Ascending aorta (tissue), 2 donors: Measurements from ENCODE around the gene ARID1B. TPM values are rescaled to one million over a fixed set of nuclear protein-coding genes. Genes with fewer than 3 reads are reported as not detected.

Experiments
- DNase-seq, 2 donors: peaks; one replicate each; pipeline ENCODE4 v3.0.0-alpha.2; 2019; ENCODE audit warnings: low spot score in 2 of 2
- H3K27ac ChIP-seq, 2 donors: fragments of 200-600 bp; sonication (generic); one replicate each; pipeline ENCODE4 v1.5.1; 2016 to 2017; ENCODE audit warnings: mild to moderate bottlenecking in 1 of 2
- H3K27me3 ChIP-seq: fragments of 200-600 bp; sonication (generic); one replicate; pipeline ENCODE4 v1.5.1; 2017
- H3K36me3 ChIP-seq, 2 donors: fragments of 200-600 bp; sonication (generic); one replicate each; pipeline ENCODE4 v1.5.1; 2016
- H3K4me1 ChIP-seq, 2 donors: fragments of 200-600 bp; sonication (generic); one replicate each; pipeline ENCODE4 v1.5.1; 2016 to 2017; ENCODE audit warnings: mild to moderate bottlenecking in 1 of 2
- H3K4me3 ChIP-seq, 2 donors: fragments of 200-600 bp; sonication (generic); one replicate each; pipeline ENCODE4 v1.5.1; 2016 to 2017; ENCODE audit warnings: mild to moderate bottlenecking in 1 of 2
- H3K9me3 ChIP-seq, 2 donors: fragments of 200-600 bp; sonication (generic); one replicate each; pipeline ENCODE4 v1.5.1; 2016
- intact Hi-C: fragments of 100-400 bp; cut with DNase I; formaldehyde crosslinking; loops from one replicate; pipeline ENCODE4 v1.15.1; 2023
- total RNA-seq: library from RNA; depleted of rRNA; stranded (reverse); fragments of >200 nt; gene quantifications from one replicate; pipeline ENCODE4 v1.1.0, GENCODE V29; 2016
- TF ChIP-seq, protein P1 (sequence below), 3 experiments: fragments of 200-600 bp in 2 of 3; fragments of 450-650 bp in 1 of 3; sonication (generic) in 2 of 3; IDR thresholded peaks; one replicate each; pipeline ENCODE4 v1.5.1; 2016 to 2019; ENCODE audit warnings: antibody characterized with exemption in 3 of 3, mild to moderate bottlenecking in 1 of 3, moderate library complexity in 1 of 3

Gene ARID1B
- total RNA-seq, 1 donor from 2014 or later, result 97.9 TPM

- Histone ChIP-seq H3K4me1 (peaks cover 0 to 17% of the 10 kb centered on the region in 2 donors), H3K27me3 (no peaks in the 10 kb centered on the region), H3K36me3 (no peaks in the 10 kb centered on the region), H3K4me3 (no peak overlapping the region), H3K27ac (no peak overlapping the region), H3K9me3 (no peaks in the 10 kb centered on the region)
- intact Hi-C loops, result no loop called here
- DNase-seq, result no peak
- TF ChIP-seq, protein P1, sequence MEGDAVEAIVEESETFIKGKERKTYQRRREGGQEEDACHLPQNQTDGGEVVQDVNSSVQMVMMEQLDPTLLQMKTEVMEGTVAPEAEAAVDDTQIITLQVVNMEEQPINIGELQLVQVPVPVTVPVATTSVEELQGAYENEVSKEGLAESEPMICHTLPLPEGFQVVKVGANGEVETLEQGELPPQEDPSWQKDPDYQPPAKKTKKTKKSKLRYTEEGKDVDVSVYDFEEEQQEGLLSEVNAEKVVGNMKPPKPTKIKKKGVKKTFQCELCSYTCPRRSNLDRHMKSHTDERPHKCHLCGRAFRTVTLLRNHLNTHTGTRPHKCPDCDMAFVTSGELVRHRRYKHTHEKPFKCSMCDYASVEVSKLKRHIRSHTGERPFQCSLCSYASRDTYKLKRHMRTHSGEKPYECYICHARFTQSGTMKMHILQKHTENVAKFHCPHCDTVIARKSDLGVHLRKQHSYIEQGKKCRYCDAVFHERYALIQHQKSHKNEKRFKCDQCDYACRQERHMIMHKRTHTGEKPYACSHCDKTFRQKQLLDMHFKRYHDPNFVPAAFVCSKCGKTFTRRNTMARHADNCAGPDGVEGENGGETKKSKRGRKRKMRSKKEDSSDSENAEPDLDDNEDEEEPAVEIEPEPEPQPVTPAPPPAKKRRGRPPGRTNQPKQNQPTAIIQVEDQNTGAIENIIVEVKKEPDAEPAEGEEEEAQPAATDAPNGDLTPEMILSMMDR (IDR thresholded peaks at IDR 0.05), result no peak
Observed at GRCh38 chr6:156873654-156874380, 96.6 kb downstream of the ARID1B start.

GRCh38 chr6:156875062-156875461 lies 97.9 kb downstream of the ARID1B start:
- DNase-seq, result no peak
- TF ChIP-seq, protein P1 (IDR thresholded peaks at IDR 0.05), result no peak
- Histone ChIP-seq H3K27me3 (no peaks in the 10 kb centered on the region), H3K36me3 (no peaks in the 10 kb centered on the region), H3K4me3 (no peak overlapping the region), H3K27ac (no peak overlapping the region), H3K9me3 (no peaks in the 10 kb centered on the region), H3K4me1 (peaks cover 0 to 17% of the 10 kb centered on the region in 2 donors)
- intact Hi-C loops, result no loop called here

GRCh38 chr6:156876302-156876701 lies 99.1 kb downstream of the ARID1B start:
- no peak for DNase-seq
- intact Hi-C loops, result no loop called here
- Histone ChIP-seq H3K4me1 (peaks cover 0 to 12% of the 10 kb centered on the region in 2 donors), H3K27ac (no peak overlapping the region), H3K27me3 (no peaks in the 10 kb centered on the region), H3K4me3 (no peak overlapping the region), H3K36me3 (no peaks in the 10 kb centered on the region), H3K9me3 (no peaks in the 10 kb centered on the region)
- TF ChIP-seq, protein P1 (IDR thresholded peaks at IDR 0.05), result peak in 1 of 3 experiments; percentile 20

- Histone ChIP-seq H3K27me3 (no peaks in the 10 kb centered on the region), H3K27ac (no peak overlapping the region), H3K9me3 (no peaks in the 10 kb centered on the region), H3K4me1 (peaks cover 0 to 12% of the 10 kb centered on the region in 2 donors), H3K4me3 (no peak overlapping the region), H3K36me3 (no peaks in the 10 kb centered on the region)
- DNase-seq, result no peak
- TF ChIP-seq, protein P1 (IDR thresholded peaks at IDR 0.05), result no peak
- intact Hi-C loops, result no loop called here
Observed at GRCh38 chr6:156877126-156877863, 100.1 kb downstream of the ARID1B start.

GRCh38 chr6:156878681-156879080 lies 101.5 kb downstream of the ARID1B start:
- DNase-seq, result no peak
- TF ChIP-seq, protein P1 (IDR thresholded peaks at IDR 0.05), result no peak
- Histone ChIP-seq H3K27me3 (no peaks in the 10 kb centered on the region), H3K4me1 (peaks cover 0 to 18% of the 10 kb centered on the region in 2 donors), H3K27ac (no peak overlapping the region), H3K9me3 (no peaks in the 10 kb centered on the region), H3K4me3 (no peak overlapping the region), H3K36me3 (no peaks in the 10 kb centered on the region)
- intact Hi-C loops, result no loop called here
